Thyroid gland (tissue), 4 donors: ENCODE data around the gene CFAP46.

Experiments
- CTCF ChIP-seq, 6 experiments: fragments of 200-600 bp in 3 of 6; fragments of 450-650 bp in 3 of 6; sonication (generic) in 3 of 6; IDR thresholded peaks; one replicate each; pipeline ENCODE4 v1.5.1; 2016 to 2019; ENCODE audit warnings: antibody characterized with exemption in 6 of 6, mild to moderate bottlenecking in 2 of 6, inconsistent platforms in 1 of 6, moderate library complexity in 1 of 6
- POLR2A ChIP-seq, 2 donors: fragments of 450-650 bp; IDR thresholded peaks; one replicate each; pipeline ENCODE4 v1.6.1; 2017; ENCODE audit warnings: antibody characterized with exemption in 2 of 2, mild to moderate bottlenecking in 2 of 2, moderate library complexity in 1 of 2

- no peak for TF ChIP-seq CTCF (IDR thresholded peaks at IDR 0.05)
- no peak for TF ChIP-seq POLR2A (IDR thresholded peaks at IDR 0.05)
These were observed 124.6 kb downstream of the CFAP46 start for GRCh38 chr10:132817701-132818211.
